OCI-LY1 (cell line): Measurements from ENCODE around the gene RNF183.
"Not testable (repeated sequence)": the region's sequence is repeated elsewhere in the genome, so short reads cannot be mapped to it uniquely, and the experiment has no call there.

Source experiments
- H2AFZ ChIP-seq: fragments of 200-600 bp; sonication (generic), shearing (Covaris generic); 2 replicates; pipeline ENCODE4 v1.6.0; 2014; ENCODE audit warnings: antibody characterized with exemption, mild to moderate bottlenecking, low read length
- H3F3A ChIP-seq: fragments of 200-600 bp; sonication (generic), shearing (Covaris generic); 2 replicates; pipeline ENCODE4 v1.6.0; 2014; ENCODE audit warnings: mild to moderate bottlenecking, antibody characterized with exemption, low read length, moderate library complexity; ENCODE audit not compliant: insufficient read depth
- H3K27ac ChIP-seq: fragments of 200-600 bp; sonication (generic); 2 replicates; pipeline ENCODE4 v1.5.1; 2014; ENCODE audit warnings: low read length, mixed run types, mild to moderate bottlenecking, low read depth; ENCODE audit not compliant: poor library complexity, severe bottlenecking
- H3K27me3 ChIP-seq: fragments of 200-600 bp; sonication (generic); 2 replicates; pipeline ENCODE4 v1.6.0; 2014; ENCODE audit warnings: antibody characterized with exemption, mild to moderate bottlenecking, low read length, moderate library complexity; ENCODE audit not compliant: insufficient read depth
- H3K36me3 ChIP-seq: fragments of 200-600 bp; sonication (generic); 2 replicates; pipeline ENCODE4 v1.6.1; 2014; ENCODE audit warnings: mild to moderate bottlenecking, antibody characterized with exemption, low read length, moderate library complexity, mixed read lengths; ENCODE audit not compliant: insufficient read depth
- H3K4me1 ChIP-seq: fragments of 200-600 bp; sonication (generic); 2 replicates; pipeline ENCODE4 v1.5.1; 2014; ENCODE audit warnings: mild to moderate bottlenecking, low read length, moderate library complexity; ENCODE audit not compliant: insufficient read depth, severe bottlenecking
- H3K4me2 ChIP-seq: fragments of 200-600 bp; sonication (generic), shearing (Covaris generic); 2 replicates; pipeline ENCODE4 v1.6.1; 2014; ENCODE audit warnings: low read length
- H3K4me3 ChIP-seq: fragments of 200-600 bp; sonication (generic); 2 replicates; pipeline ENCODE4 v1.5.1; 2014; ENCODE audit warnings: low read length, low read depth, mild to moderate bottlenecking, mixed read lengths; ENCODE audit not compliant: poor library complexity, severe bottlenecking
- H3K79me2 ChIP-seq: fragments of 200-600 bp; shearing (Covaris generic); 2 replicates; pipeline ENCODE4 v1.6.1; 2016; ENCODE audit warnings: mixed run types, low read length, mixed read lengths; ENCODE audit not compliant: insufficient read depth
- H3K9ac ChIP-seq: fragments of 200-600 bp; sonication (generic), shearing (Covaris generic); 2 replicates; pipeline ENCODE4 v1.6.1; 2014; ENCODE audit warnings: mild to moderate bottlenecking, low read length, mixed read lengths
- H3K9me2 ChIP-seq: fragments of 200-600 bp; sonication (generic), shearing (Covaris generic); 2 replicates; pipeline ENCODE4 v1.6.1; 2014; ENCODE audit warnings: low read depth, mild to moderate bottlenecking, low read length, mixed read lengths
- H3K9me3 ChIP-seq: fragments of 200-600 bp; shearing (Covaris generic); 2 replicates; pipeline ENCODE4 v1.6.1; 2014; ENCODE audit warnings: low read length, mixed read lengths
- H4K20me1 ChIP-seq: fragments of 200-600 bp; sonication (generic), shearing (Covaris generic); 2 replicates; pipeline ENCODE4 v1.6.0; 2016; ENCODE audit warnings: mild to moderate bottlenecking, low read length; ENCODE audit not compliant: insufficient read depth
- EZH2 ChIP-seq: fragments of 200-600 bp; sonication (generic), shearing (Covaris generic); IDR thresholded peaks from 2 replicates; pipeline ENCODE4 v1.8.0; 2017; ENCODE audit warnings: borderline replicate concordance, mixed run types, mild to moderate bottlenecking, antibody characterized with exemption, low read length, moderate library complexity, mixed read lengths
- TF ChIP-seq, protein P1 (sequence below): fragments of 200-600 bp; sonication (generic), shearing (Covaris generic); IDR thresholded peaks from 2 replicates; pipeline ENCODE4 v1.5.1; 2017; ENCODE audit warnings: mild to moderate bottlenecking, antibody characterized with exemption, low read length, moderate library complexity, mixed read lengths

RNF183 gene

DNA sequence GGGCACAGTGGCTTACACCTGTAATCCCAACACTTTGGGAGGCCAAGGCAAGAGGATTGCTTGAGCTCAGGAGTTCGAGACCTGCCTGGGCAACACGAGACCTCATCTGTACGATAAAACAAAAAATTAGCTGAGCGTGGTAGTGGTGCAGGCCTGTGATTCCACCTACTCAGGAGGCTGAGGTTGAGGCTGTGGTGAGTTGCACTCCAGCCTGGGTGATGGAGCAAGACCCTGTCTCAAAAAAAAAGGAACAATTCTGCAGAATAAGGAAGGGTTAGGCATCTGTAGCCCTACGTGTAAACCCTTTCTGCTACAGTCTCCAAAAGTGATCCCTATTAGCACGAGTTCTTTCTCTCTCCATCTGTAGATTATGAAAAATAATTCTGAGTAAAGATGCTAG is 47.7 kb downstream of the RNF183 start:
- H3K4me2 ChIP-seq, result no peak overlapping the region

GRCh38 chr9:113254991-113255390 is 48.2 kb downstream of the RNF183 start:
- Histone ChIP-seq H3K27me3 (no peaks in the 10 kb centered on the region), H3K9me2 (no peaks in the 10 kb centered on the region), H3K79me2 (no peaks in the 10 kb centered on the region), H2AFZ (no peak overlapping the region), H3K4me1 (no peaks in the 10 kb centered on the region), H3K4me2 (no peak overlapping the region), H3K27ac (no peak overlapping the region), H3F3A (no peaks in the 10 kb centered on the region), H3K9me3 (no peaks in the 10 kb centered on the region), H3K4me3 (no peak overlapping the region), H3K36me3 (peaks cover 19% of the 10 kb centered on the region), H4K20me1 (no peaks in the 10 kb centered on the region), H3K9ac (no peak overlapping the region)
- TF ChIP-seq EZH2, result no peak
- TF ChIP-seq, protein P1, sequence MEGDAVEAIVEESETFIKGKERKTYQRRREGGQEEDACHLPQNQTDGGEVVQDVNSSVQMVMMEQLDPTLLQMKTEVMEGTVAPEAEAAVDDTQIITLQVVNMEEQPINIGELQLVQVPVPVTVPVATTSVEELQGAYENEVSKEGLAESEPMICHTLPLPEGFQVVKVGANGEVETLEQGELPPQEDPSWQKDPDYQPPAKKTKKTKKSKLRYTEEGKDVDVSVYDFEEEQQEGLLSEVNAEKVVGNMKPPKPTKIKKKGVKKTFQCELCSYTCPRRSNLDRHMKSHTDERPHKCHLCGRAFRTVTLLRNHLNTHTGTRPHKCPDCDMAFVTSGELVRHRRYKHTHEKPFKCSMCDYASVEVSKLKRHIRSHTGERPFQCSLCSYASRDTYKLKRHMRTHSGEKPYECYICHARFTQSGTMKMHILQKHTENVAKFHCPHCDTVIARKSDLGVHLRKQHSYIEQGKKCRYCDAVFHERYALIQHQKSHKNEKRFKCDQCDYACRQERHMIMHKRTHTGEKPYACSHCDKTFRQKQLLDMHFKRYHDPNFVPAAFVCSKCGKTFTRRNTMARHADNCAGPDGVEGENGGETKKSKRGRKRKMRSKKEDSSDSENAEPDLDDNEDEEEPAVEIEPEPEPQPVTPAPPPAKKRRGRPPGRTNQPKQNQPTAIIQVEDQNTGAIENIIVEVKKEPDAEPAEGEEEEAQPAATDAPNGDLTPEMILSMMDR, result no peak

More for the DNA sequence above, 47.7 kb downstream of the RNF183 start:
- no peaks in the 10 kb centered on the region for H3K9me3 ChIP-seq
- no peaks in the 10 kb centered on the region for H3F3A ChIP-seq
- no peaks in the 10 kb centered on the region for H4K20me1 ChIP-seq
- H3K27ac ChIP-seq, result no peak overlapping the region
- no peaks in the 10 kb centered on the region for H3K79me2 ChIP-seq
- no peaks in the 10 kb centered on the region for H3K27me3 ChIP-seq
- H3K9ac ChIP-seq, result no peak overlapping the region
- H2AFZ ChIP-seq, result no peak overlapping the region
- no peaks in the 10 kb centered on the region for H3K9me2 ChIP-seq
- TF ChIP-seq, protein P1, result no peak
- TF ChIP-seq EZH2, result no peak
- H3K4me3 ChIP-seq, result no peak overlapping the region
- H3K36me3 ChIP-seq, result peaks cover 22% of the 10 kb centered on the region
- no peaks in the 10 kb centered on the region for H3K4me1 ChIP-seq

DNA sequence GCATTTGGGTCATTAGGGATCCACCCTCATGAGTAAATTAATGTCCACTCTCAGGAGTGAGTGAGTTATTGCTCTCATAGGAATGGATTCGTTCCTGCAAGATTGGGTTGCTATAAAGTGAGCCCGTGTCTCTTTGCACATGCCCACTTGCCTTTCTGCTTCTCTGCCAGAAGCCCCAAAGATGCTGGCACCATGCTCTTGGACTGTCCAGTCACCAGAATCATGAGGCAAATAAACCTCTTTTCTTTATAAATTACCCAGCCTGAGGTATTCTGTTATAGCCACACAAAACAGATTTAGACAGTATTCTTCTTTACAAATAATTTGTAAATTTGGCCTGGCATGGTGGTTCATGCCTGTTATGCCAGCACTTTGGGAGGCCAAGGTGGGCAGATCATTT is 52.4 kb downstream of the RNF183 start:
- Histone ChIP-seq H3K9me3 (no peaks in the 10 kb centered on the region), H3K4me2 (no peak overlapping the region), H3K9ac (no peak overlapping the region), H3K27ac (no peak overlapping the region), H3K4me1 (peaks cover 3% of the 10 kb centered on the region), H3K36me3 (no peaks in the 10 kb centered on the region), H3K9me2 (no peaks in the 10 kb centered on the region), H3K27me3 (no peaks in the 10 kb centered on the region), H3K79me2 (no peaks in the 10 kb centered on the region), H3K4me3 (no peak overlapping the region), H4K20me1 (no peaks in the 10 kb centered on the region), H3F3A (no peaks in the 10 kb centered on the region), H2AFZ (no peak overlapping the region)
- TF ChIP-seq, protein P1, result no peak

- not testable (repeated sequence) for H3K9me2 ChIP-seq, H4K20me1 ChIP-seq, H3K36me3 ChIP-seq
Observed at GRCh38 chr9:113249661-113250060, 53.5 kb downstream of the RNF183 start.

More at GRCh38 chr9:113249661-113250060, 53.5 kb downstream of the RNF183 start:
- H3K4me2 ChIP-seq, H3K4me1 ChIP-seq, H3K4me3 ChIP-seq, H3F3A ChIP-seq, H2AFZ ChIP-seq, H3K9ac ChIP-seq, H3K79me2 ChIP-seq, H3K9me3 ChIP-seq, H3K27ac ChIP-seq, H3K27me3 ChIP-seq: not testable (repeated sequence)
